Neutrophil (primary cell): Measurements from ENCODE around the gene PTOV1.

ENCODE experiments used
- H3K27ac ChIP-seq: fragments of 200-600 bp; sonication (generic); 2 replicates; pipeline ENCODE4 v1.5.1; 2016; ENCODE audit warnings: mild to moderate bottlenecking, moderate library complexity
- H3K27me3 ChIP-seq: fragments of 200-600 bp; sonication (generic); 2 replicates; pipeline ENCODE4 v1.6.0; 2016; ENCODE audit warnings: mild to moderate bottlenecking
- H3K36me3 ChIP-seq: fragments of 200-600 bp; sonication (generic); 2 replicates; pipeline ENCODE4 v1.5.1; 2017
- H3K4me1 ChIP-seq, 2 experiments: fragments of 200-600 bp in 1 of 2; sonication (generic) in 1 of 2; 1 replicate in 1 of 2; 2 replicates in 1 of 2; pipeline versions ENCODE4 v1.5.1 to v1.6.1; 2013 to 2016; ENCODE audit warnings: low read depth in 1 of 2, low read length in 1 of 2, mild to moderate bottlenecking in 1 of 2, moderate library complexity in 1 of 2; ENCODE audit not compliant: control insufficient read depth in 1 of 2, insufficient read depth in 1 of 2
- H3K4me3 ChIP-seq, 2 experiments: fragments of 200-600 bp in 1 of 2; sonication (generic) in 1 of 2; 1 replicate in 1 of 2; 2 replicates in 1 of 2; pipeline ENCODE4 v1.5.1; 2013 to 2016; ENCODE audit warnings: low read depth in 1 of 2, low read length in 1 of 2, mild to moderate bottlenecking in 1 of 2, moderate library complexity in 1 of 2
- H3K9me3 ChIP-seq: fragments of 200-600 bp; sonication (generic); 2 replicates; pipeline ENCODE4 v1.5.1; 2016
- TF ChIP-seq, protein P1 (sequence below): fragments of 200-600 bp; sonication (generic); IDR thresholded peaks from 2 replicates; pipeline ENCODE4 v1.5.1; 2016; ENCODE audit warnings: antibody characterized with exemption

Gene PTOV1

DNA sequence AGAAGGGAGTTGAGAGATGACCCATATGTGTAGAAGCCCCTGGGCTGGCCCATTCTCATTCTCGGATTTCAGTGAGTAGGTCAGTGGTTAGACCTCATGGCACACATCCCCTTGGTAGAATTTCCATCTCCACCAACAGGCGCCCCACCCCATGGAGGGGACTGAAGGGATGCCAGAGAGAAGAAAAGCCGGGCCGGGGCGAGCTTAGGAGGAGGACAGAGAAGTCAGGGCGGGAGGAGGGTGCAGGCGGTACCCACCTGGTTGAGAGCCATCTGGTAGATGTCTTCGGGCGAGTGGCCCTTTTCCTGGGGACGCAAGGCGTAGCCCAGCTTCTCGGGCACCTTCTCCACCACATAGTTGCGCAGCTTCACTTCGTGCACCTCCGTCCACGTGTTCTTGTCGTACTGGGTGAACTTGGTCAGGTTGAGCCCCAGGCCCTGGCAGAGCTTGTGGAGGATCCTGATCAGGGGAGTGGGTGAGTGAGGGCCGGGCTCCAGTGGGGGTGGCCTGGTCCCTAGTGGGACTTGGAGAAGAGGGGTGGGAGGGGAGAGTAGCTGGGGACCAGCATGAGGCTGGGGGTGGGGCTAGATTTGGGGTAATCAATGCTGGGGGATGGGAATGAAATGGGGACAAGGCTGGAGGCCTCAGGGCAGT, 43.2 kb downstream of the PTOV1 start:
- TF ChIP-seq, protein P1, sequence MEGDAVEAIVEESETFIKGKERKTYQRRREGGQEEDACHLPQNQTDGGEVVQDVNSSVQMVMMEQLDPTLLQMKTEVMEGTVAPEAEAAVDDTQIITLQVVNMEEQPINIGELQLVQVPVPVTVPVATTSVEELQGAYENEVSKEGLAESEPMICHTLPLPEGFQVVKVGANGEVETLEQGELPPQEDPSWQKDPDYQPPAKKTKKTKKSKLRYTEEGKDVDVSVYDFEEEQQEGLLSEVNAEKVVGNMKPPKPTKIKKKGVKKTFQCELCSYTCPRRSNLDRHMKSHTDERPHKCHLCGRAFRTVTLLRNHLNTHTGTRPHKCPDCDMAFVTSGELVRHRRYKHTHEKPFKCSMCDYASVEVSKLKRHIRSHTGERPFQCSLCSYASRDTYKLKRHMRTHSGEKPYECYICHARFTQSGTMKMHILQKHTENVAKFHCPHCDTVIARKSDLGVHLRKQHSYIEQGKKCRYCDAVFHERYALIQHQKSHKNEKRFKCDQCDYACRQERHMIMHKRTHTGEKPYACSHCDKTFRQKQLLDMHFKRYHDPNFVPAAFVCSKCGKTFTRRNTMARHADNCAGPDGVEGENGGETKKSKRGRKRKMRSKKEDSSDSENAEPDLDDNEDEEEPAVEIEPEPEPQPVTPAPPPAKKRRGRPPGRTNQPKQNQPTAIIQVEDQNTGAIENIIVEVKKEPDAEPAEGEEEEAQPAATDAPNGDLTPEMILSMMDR: no peak
- Histone ChIP-seq H3K4me3 (no peak overlapping the region), H3K9me3 (no peaks in the 10 kb centered on the region), H3K27ac (no peak overlapping the region), H3K36me3 (no peaks in the 10 kb centered on the region), H3K27me3 (peaks cover 65% of the 10 kb centered on the region), H3K4me1 (peaks cover 18 to 28% of the 10 kb centered on the region in 2 experiments)

DNA sequence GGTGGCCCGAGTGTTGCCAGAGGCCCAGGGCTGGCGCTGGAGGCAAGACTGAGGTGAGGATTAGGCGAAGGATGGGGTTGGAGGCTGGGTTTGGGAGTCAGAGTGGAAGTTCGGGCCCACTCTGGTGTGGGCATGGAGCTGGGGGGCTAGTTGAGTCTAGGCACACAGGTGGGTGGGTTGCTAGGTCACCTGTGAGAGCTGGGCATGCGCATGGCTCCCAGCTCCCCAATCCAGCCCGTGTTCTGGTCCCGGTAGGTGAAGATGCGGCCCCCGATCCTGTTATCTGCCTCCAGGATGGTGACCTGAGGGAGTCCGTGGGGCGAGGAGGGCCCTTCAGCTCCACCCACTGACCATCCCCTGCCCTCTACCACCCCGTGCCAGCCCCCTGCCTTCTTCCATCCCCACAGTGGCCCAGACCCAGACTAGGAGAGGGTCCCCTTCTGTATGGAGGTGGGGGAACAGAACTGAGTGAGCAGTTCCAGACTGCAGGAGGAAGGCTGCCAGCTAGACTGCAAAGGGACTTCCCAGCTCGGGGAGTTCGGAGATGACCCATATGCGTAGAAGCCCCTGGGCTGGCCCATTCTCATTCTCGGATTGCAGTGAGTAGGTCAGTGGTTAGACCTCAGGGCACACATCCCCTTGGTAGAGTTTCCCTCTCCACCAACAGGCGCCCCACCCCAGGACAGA, 44.1 kb downstream of the PTOV1 start:
- Histone ChIP-seq H3K27ac (no peak overlapping the region), H3K9me3 (no peaks in the 10 kb centered on the region), H3K4me3 (no peak overlapping the region), H3K27me3 (peaks cover 56% of the 10 kb centered on the region), H3K4me1 (peaks cover 13 to 23% of the 10 kb centered on the region in 2 experiments), H3K36me3 (no peaks in the 10 kb centered on the region)
- TF ChIP-seq, protein P1: no peak

DNA sequence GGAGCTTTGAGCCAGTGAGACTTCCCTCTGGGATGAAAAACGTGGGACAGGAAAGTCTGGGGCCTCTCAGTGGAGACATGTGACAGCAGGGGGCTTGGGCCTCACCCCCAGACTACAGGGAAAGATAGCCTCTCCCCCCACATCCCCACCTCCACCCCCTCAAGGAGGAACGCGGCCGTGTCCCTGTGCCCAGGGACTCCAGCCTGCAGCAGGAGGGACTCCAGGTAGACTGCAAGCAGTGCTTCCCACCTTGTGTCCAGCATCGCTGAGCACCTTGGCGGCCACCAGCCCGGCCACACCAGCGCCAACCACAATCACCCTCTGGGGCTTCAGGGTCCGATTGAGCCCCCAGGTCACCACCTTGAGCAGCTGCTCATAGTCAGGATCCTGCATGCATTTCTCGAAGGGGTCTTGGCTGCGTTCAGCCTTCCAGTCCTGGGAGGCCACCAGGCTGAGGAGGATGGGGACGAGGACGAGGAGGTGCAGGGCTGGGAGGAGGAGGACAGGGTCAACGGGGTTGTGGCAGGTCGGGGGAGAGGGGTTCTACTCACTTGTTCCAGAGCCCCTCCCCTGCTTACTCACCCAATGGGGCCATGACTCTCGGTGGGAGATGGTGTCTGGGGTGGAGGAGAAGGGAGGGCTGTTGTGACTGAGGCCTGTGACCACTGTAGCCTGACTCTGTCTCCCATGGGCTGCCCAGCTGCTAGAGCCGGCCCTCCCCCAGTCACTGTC, 44.8 kb downstream of the PTOV1 start:
- Histone ChIP-seq H3K9me3 (no peaks in the 10 kb centered on the region), H3K4me3 (no peak overlapping the region), H3K27ac (no peak overlapping the region), H3K27me3 (peaks cover 49% of the 10 kb centered on the region), H3K4me1 (peaks cover 9 to 17% of the 10 kb centered on the region in 2 experiments), H3K36me3 (no peaks in the 10 kb centered on the region)
- TF ChIP-seq, protein P1: no peak

DNA sequence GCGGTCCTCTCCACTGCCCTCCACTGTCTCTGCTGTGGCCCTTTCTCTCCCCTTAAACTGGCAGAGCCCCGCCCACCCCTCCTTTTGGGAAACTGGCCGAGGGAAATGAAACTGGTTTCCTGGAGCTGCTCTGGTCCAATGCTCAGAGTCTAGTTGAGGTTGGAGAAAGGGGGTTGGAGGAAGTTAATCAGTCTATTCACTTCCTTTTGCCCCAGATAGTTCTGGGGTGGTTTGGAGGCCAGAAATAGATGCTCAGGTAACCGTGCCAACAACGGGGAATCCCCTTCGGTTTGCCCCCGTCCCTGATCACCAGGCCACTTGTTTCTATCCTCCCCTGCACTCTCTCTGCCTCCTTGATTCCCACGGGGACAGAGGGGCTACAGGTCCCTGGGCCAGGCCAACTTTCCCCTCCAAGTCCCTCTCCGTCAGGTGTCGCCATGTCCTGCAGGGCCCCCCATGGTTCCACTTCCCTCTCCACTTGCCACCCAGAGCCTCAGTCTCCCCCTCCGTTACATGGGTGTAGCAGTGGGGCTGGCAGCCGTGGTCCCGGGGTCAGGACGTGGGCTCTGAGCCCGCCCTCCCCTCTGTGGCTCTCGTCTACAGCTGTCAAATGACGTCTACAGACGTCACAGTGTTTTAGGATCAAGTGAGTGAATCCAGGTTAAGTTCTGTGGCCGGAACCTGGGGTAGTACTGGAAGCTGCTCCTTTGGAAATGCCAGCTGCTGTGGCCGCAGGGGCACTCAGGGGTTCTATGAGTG, 46.1 kb downstream of the PTOV1 start, which contains the start of gene IL4I1:
Gene IL4I1, minus strand, starts transcription at position 25 of the 759 bp plus-strand sequence. CDS start 727 bp downstream, outside the sequence.
- H3K9me3 ChIP-seq: no peaks in the 10 kb centered on the region
- H3K27me3 ChIP-seq: peaks cover 38% of the 10 kb centered on the region
- H3K4me1 ChIP-seq: peaks cover 9 to 17% of the 10 kb centered on the region in 2 experiments
- H3K36me3 ChIP-seq: no peaks in the 10 kb centered on the region
- peak within 1 kb of the TSS; percentile 12 to 35 for H3K4me3 ChIP-seq
- TF ChIP-seq, protein P1: no peak
- peak within 1 kb of the TSS; percentile 9 for H3K27ac ChIP-seq

DNA sequence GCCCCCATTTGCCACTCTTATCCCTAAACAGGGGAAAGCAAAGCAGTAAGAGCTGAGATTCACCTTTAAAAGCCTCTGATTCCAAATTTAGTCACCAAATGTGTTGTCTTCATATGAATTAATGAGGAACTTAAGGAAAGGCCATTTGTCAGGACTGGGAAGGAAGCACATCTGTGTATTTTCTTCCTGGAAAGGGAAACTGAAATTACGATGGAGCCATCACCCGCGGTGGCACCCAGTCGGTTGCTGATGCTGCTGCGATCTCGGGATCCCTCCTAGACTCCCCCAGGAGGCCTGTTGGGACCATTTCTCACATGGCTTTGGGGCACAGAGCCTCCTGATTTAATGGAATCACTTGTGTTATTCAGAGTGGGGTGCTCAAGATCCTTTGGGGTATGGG, 53.2 kb downstream of the PTOV1 start:
- Histone ChIP-seq H3K27ac (no peak overlapping the region), H3K4me3 (no peak overlapping the region), H3K4me1 (no peaks in the 10 kb centered on the region), H3K27me3 (no peaks in the 10 kb centered on the region), H3K9me3 (no peaks in the 10 kb centered on the region), H3K36me3 (peaks cover 26% of the 10 kb centered on the region)
- TF ChIP-seq, protein P1: no peak
